Kidney glomerular epithelial cell (primary cell): ENCODE results near the gene SPOP.
"Not testable (repeated sequence)": the region's sequence is repeated elsewhere in the genome, so short reads cannot be mapped to it uniquely, and the experiment has no call there.

Source experiments
- DNase-seq: peaks from one replicate; lab custom pipeline; 2025; lab: John Stamatoyannopoulos, UW

SPOP gene

GRCh38 chr17:49572226-49572625 is 105.7 kb downstream of the SPOP start:
- DNase-seq, result no peak

DNA sequence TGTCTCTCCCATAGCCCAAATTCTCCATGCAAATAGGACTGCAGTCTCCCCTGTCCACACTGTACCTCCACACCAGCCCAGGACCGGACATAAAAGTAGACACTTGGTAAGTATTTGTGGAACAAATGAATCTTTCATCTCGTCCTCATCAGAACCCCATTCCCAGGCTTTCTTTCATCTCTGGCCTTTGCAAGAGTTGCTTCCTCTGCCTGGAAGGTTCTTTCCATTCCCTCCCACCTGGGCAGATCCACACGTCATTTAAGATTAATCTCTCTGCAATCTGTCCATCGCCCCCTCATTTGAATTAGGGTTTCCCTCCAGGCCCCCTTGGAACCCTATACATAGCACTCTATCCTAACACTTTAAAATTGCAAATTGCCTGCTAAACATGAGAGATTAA is 106.1 kb downstream of the SPOP start:
- DNase-seq, result no peak

DNA sequence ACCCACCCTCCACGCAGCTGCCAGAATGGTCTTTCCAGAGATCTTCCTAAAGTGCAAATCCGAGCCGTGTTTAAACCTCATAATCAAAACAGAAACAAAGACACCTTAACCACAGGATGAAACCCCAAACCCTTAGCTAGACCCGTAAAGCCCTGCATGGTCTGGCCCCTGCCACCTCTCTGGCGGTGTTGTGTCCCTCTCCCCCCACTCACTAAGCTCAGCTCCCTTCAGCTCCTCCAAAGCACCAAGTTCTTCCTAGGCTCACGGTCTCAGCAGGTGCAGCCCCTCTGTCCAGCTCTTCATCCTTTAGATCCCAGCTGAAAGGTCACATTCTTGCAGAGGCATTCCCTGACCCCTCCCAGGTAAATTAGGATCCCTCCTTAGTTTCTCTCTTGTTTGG is 106.6 kb downstream of the SPOP start:
- DNase-seq, result no peak

GRCh38 chr17:49570540-49571242 is 107.2 kb downstream of the SPOP start:
- no peak for DNase-seq

DNA sequence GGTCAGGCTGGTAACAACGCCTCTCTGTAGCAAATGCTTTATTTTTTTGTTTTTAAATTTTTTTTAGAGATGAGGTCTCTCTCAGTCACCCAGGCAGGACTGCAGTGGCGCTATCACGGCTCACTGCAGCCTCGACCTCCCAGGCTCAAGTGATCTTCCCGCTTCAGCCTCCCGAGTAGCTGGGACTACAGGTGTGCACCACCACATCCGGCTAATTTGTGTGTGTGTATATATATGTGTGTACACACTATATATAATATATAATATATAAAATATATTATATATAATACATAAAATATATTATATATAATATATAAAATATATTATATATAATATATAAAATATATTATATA is 109.2 kb downstream of the SPOP start:
- DNase-seq, result not testable (repeated sequence)

DNA sequence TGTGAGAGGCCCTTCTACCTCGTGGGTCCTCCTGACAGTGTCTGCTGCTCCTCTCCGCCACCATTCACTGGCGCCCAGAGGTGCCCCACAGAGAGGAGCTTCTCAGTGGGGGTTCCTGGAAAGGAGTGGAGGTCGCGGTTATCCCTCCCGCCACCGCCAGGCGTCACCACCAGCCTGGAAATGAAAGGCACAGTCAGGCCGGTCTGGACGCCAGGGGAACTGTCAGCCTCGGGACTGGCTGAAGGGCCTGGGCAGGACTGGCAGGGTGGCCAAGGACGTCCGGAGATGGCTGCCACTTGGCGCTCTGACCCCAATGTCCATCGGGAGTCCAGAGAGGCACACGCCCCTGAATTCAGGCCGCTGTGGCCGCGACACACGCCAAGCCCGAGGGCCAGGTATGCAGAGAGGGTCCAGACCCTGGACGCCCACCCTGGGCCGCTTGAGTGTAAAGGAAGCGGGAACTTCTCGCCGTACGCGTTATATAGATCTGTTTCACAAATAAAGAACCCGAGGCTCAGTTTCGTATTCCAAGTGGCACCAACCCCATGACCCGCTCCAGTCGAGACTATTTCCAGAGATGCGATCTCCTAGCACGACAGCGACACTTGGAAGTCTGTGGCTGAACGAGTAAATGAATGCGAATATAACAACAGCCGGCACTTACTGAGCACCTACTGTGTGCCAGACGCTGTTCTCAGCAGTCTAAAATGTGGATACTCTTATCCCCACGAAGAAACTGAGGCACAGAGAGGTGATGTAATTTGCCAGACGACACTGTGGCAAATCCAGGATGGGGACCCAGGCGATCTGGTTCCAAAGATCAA is 109.8 kb downstream of the SPOP start:
- peak; percentile 44 for DNase-seq

DNA sequence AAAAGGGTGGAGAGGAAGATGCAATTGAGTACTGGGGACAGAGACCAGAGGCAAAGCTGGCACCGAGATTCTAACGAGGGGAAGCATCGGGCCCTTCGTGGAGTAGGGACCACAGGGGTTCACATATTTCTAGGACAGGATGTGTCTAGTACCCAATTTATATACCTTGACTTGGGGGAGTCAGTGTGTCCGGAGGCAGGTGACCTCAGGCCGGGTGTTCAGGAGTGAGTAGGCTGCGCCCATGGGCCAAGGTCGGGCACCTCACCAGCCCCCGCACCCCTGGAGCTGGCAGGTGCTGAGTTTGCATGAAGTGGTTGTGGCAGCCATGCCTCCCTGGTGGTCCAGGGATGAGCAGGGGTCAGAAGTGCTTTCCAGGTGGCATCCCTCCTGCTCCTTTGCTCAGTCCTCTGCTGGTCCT is 110.8 kb downstream of the SPOP start:
- DNase-seq, result no peak

DNA sequence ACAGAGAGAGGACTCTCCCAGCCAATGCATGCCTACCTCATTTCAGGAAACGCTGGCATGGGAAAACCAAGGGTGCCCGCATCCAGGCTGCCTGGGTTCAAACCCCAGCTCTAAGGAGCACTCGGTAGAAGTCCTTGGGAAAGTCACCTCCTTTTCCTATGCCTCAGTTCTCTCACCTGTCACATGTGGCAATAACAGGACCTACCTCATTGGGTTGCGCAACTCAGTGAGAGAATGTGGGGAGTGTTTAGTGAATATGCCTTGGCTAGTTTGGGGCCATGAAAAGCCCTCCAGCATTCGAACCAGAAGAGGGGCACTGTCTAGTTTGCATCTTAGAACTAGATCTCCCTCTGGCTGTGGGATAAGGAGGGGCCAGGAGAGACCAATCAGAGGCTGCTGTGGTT is 111.2 kb downstream of the SPOP start:
- DNase-seq, result no peak

DNA sequence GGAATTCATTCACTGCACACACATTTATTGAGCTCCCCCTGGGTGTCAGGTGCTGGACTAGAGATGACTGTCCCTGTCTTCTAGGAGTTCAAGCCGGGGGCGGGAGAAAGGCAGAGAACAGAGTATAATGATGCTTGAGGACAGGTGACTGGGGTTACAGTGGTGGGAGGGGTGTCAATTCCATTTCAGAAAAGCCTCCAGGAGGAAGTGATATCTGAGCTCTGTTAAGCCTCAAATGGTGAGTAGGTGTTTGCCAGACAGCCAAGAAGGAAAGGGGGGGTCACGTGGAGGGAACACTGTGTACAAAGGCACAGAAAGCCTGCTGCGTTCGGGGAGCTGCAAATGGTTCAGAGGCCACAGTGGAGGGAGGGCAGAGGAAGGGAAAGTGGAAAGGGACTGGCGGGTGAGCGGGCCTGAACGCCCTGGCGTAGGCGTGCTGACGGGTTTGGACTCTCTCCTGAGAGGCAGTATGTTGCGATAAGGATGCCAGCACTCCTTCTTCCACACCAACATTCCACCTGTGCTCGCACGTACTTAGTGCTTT is 111.9 kb downstream of the SPOP start:
- no peak for DNase-seq

- no peak for DNase-seq
Measured at GRCh38 chr17:49564638-49565037, 113.3 kb downstream of the SPOP start.

DNA sequence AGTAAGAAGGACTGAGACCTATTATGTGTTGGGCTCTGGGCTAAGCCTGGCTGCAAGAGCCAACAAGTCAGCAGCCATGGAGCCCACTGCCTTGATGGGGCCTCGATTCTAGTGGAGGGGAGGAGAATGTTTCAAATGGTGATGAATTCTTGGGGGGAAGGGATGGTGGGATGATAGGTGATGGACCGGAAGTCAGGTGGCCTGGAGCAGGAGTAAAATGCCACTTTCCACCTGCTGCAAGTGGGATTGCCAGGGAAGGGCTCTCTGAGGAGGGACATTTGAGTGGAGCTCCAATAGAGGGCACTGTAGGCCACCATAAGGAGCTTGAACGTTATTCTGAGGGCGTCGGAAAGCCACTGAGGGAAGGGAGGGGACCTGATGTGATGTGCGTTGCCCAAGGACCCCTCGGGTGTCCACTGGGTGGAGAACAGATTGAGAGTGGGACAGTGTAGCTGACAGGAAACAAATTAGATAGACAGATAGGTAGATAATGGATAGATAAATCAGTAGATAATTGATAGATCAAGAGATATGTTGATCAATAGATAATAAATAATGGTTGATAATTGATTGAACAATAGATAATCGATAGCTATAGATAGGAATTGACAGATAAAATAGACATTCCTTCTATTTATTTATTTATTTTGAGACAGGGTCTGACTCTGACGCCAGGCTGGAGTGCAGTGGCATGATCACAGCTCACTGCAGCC is 120.4 kb downstream of the SPOP start:
- peak; percentile 29 for DNase-seq

DNA sequence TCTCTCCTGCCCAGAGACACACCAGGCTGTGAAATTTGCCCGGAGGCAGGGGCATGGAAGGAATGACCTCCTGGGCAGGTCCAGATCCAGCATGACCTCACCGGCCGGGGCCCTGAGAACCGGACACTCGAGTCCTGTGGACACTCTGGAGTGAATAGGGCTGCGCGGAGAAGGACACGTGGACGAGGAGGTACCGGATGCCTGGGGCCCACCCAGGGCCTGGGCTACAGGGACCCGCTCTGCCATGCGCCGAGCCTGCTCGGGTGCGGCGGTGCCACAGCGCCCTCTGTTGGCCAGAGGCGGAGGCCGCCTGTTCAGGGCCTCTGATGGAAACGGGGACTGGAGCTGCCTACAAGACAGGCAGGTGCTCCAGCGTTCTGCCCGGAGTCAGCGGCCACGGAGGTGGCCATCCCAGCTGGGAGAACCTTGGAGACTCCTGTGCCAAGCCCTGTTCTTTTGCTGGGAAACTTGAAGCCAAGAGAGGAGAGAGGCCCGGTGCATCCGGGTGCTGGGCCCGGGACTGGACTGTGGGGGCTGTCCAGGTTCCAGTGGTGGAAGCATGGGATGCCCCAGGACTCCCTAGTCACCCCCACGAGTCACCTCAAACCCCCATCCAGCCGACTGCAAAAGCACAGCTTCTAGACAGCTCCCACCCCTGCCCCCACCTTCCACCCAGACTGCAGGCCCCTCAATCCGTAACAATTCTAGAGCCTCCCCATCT is 121.5 kb downstream of the SPOP start:
- DNase-seq, result peak; percentile 33

- no peak for DNase-seq
Measured at GRCh38 chr17:49555495-49556222, 122.2 kb downstream of the SPOP start.

GRCh38 chr17:49554694-49555494 is 123.0 kb downstream of the SPOP start:
- DNase-seq, result no peak

- DNase-seq, result no peak
Measured at GRCh38 chr17:49553676-49554335, 124.1 kb downstream of the SPOP start.

GRCh38 chr17:49552070-49552751 is 125.7 kb downstream of the SPOP start:
- DNase-seq, result no peak

- no peak for DNase-seq
Measured at GRCh38 chr17:49551221-49552069, 126.5 kb downstream of the SPOP start.

DNA sequence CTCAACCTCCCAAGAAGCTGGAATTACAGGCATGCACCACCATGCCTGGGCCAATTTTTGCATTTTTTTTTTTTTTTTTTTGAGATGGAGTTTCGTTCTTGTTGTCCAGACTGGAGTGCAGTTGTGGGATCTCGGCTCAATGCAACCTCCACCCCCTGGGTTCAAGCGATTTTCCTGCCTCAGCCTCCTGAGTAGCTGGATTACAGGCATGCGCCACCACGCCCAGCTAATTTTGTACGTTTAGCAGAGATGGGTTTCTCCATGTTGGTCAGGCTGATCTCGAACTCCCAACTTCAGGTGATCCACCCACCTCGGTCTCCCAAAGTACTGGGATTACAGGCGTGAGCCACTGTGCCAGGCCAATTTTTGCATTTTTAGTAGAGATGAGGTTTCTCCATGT is 127.1 kb downstream of the SPOP start:
- not testable (repeated sequence) for DNase-seq
